HEK293 (cell line): Measurements from ENCODE around the gene NMB.
A peak's percentile ranks its signal among the peaks of the same experiment; 100 is the strongest.
"Not testable (repeated sequence)": the region's sequence is repeated elsewhere in the genome, so short reads cannot be mapped to it uniquely, and the experiment has no call there.

Source experiments
- CTCF ChIA-PET: fragments of 350-600 bp; formaldehyde crosslinking; extraction: SDS; loops from one replicate; lab custom pipeline; 2021; ENCODE audit warnings: antibody characterized with exemption; lab: Yijun Ruan, JAX
- POLR2A ChIA-PET: fragments of 300-600 bp; formaldehyde crosslinking; extraction: SDS; loops from one replicate; lab custom pipeline; 2020; ENCODE audit warnings: antibody characterized with exemption, inconsistent platforms; lab: Yijun Ruan, JAX
- H3K27ac ChIP-seq: fragments of 200-500 bp; sonication (Bioruptor generic); 2 replicates; pipeline ENCODE4 v1.5.1; 2014; ENCODE audit warnings: low read depth, low read length, control low read depth, inconsistent platforms; ENCODE audit errors: extremely low read depth
- H3K36me3 ChIP-seq, 2 experiments: fragments of 200-500 bp in 1 of 2; sonication (Bioruptor generic) in 1 of 2; 1 replicate in 1 of 2; 2 replicates in 1 of 2; pipeline ENCODE4 v1.5.1; 2014 to 2017; ENCODE audit warnings: inconsistent platforms in 2 of 2, low read length in 2 of 2; ENCODE audit not compliant: control insufficient read depth in 2 of 2, insufficient read depth in 1 of 2
- H3K4me1 ChIP-seq: fragments of 200-500 bp; sonication (Bioruptor generic); 2 replicates; pipeline ENCODE4 v1.5.1; 2014; ENCODE audit warnings: mild to moderate bottlenecking, low read length, inconsistent platforms; ENCODE audit not compliant: control insufficient read depth, insufficient read depth
- H3K4me3 ChIP-seq: 2 replicates; pipeline ENCODE4 v1.5.1; 2011; ENCODE audit warnings: low read depth, mild to moderate bottlenecking, control low read depth, low read length, moderate library complexity
- H3K9me3 ChIP-seq: fragments of 200-500 bp; sonication (Bioruptor generic); 2 replicates; pipeline ENCODE4 v1.5.1; 2014; ENCODE audit warnings: low read depth, low read length, inconsistent platforms; ENCODE audit not compliant: control insufficient read depth, insufficient read depth
- PRDM1 ChIP-seq: fragments of 450-650 bp; formaldehyde crosslinking; IDR thresholded peaks from 2 replicates; pipeline ENCODE4; 2016; ENCODE audit warnings: missing biosample characterization, missing genetic modification characterization
- ZBTB17 ChIP-seq: fragments of 450-650 bp; formaldehyde crosslinking; IDR thresholded peaks from 2 replicates; pipeline ENCODE4 v1.5.1; 2016; ENCODE audit warnings: missing biosample characterization, missing genetic modification characterization
- ZNF121 ChIP-seq: fragments of 450-650 bp; formaldehyde crosslinking; IDR thresholded peaks from 2 replicates; pipeline ENCODE4 v1.5.1; 2016; ENCODE audit warnings: missing biosample characterization, missing genetic modification characterization
- ZNF132 ChIP-seq: fragments of 450-650 bp; formaldehyde crosslinking; IDR thresholded peaks from 2 replicates; pipeline ENCODE4 v1.5.1; 2017; ENCODE audit warnings: missing biosample characterization, missing genetic modification characterization, borderline replicate concordance
- ZNF140 ChIP-seq: fragments of 450-650 bp; formaldehyde crosslinking; IDR thresholded peaks from 2 replicates; pipeline ENCODE4 v1.5.1; 2016; ENCODE audit warnings: missing biosample characterization, missing genetic modification characterization
- ZNF169 ChIP-seq: fragments of 450-650 bp; formaldehyde crosslinking; IDR thresholded peaks from 2 replicates; pipeline ENCODE4 v1.5.1; 2016; ENCODE audit warnings: missing biosample characterization, missing genetic modification characterization
- ZNF394 ChIP-seq: fragments of 450-650 bp; formaldehyde crosslinking; IDR thresholded peaks from 2 replicates; pipeline ENCODE4 v1.5.1; 2016; ENCODE audit warnings: missing biosample characterization, missing genetic modification characterization, mild to moderate bottlenecking, moderate library complexity, borderline replicate concordance
- ZNF433 ChIP-seq: fragments of 450-650 bp; formaldehyde crosslinking; IDR thresholded peaks from 2 replicates; pipeline ENCODE4 v1.5.1; 2016; ENCODE audit warnings: missing biosample characterization, missing genetic modification characterization, low read depth
- ZNF571 ChIP-seq: fragments of 450-650 bp; formaldehyde crosslinking; IDR thresholded peaks from 2 replicates; pipeline ENCODE4 v1.5.0; 2017; ENCODE audit warnings: missing biosample characterization, missing genetic modification characterization
- ZNF585B ChIP-seq: fragments of 450-650 bp; formaldehyde crosslinking; IDR thresholded peaks from 2 replicates; pipeline ENCODE4 v1.5.1; 2016; ENCODE audit warnings: missing biosample characterization, missing genetic modification characterization
- ZNF639 ChIP-seq: fragments of 450-650 bp; formaldehyde crosslinking; IDR thresholded peaks from 2 replicates; pipeline ENCODE4 v1.5.1; 2016; ENCODE audit warnings: missing biosample characterization, missing genetic modification characterization
- ZNF658 ChIP-seq: fragments of 450-650 bp; formaldehyde crosslinking; IDR thresholded peaks from 2 replicates; pipeline ENCODE4; 2016; ENCODE audit warnings: missing biosample characterization, missing genetic modification characterization
- ZNF830 ChIP-seq: fragments of 450-650 bp; IDR thresholded peaks from 2 replicates; pipeline ENCODE4 v1.5.0; 2018; ENCODE audit warnings: missing biosample characterization, missing genetic modification characterization, low read depth, mild to moderate bottlenecking, moderate library complexity

Gene NMB

GRCh38 chr15:84697236-84697990 lies 39.4 kb upstream of the NMB start:
- no peak overlapping the region for H3K4me3 ChIP-seq
- H3K27ac ChIP-seq: no peak overlapping the region
- no peaks in the 10 kb centered on the region; a peak in 1 of 3 replicates for H3K36me3 ChIP-seq
- CTCF ChIA-PET: interaction anchor here (0.6 to 1.2 kb wide), 6 partner anchors 12 to 733 kb away, joined by 3 to 6 read pairs (median 3); no protein-coding TSS in a partner anchor
- no peaks in the 10 kb centered on the region for H3K4me1 ChIP-seq
- no peak for TF ChIP-seq ZNF639
- no peak for TF ChIP-seq ZNF394 (tag by site-specific recombination)
- TF ChIP-seq PRDM1: peak; percentile 46; the same call in 1 of the 2 replicates
- TF ChIP-seq ZNF658 (tag by site-specific recombination): no peak
- no peak for TF ChIP-seq ZNF169 (tag by site-specific recombination)
- no peak for TF ChIP-seq ZNF433
- no peaks in the 10 kb centered on the region for H3K9me3 ChIP-seq
- POLR2A ChIA-PET: interaction anchor here (0.8 to 2.9 kb wide), 2 partner anchors 9 to 19 kb away, joined by 8 to 11 read pairs; partner anchors contain the start of gene SEC11A

GRCh38 chr15:84696757-84697156 lies 38.8 kb upstream of the NMB start:
- ChIA-PET POLR2A (interaction anchor here (2.9 kb wide), 1 partner anchor 20 kb away, joined by 11 read pairs; the partner anchor contains the start of gene SEC11A), CTCF (interaction anchor here (0.7 to 1.2 kb wide), 2 partner anchors 13 to 141 kb away, joined by 3 read pairs; no protein-coding TSS in a partner anchor)

GRCh38 chr15:84690342-84690741 lies 32.3 kb upstream of the NMB start:
- no peaks in the 10 kb centered on the region for H3K4me1 ChIP-seq
- ChIA-PET CTCF (no interaction called here), POLR2A (no interaction called here)
- TF ChIP-seq ZBTB17 (no peak), ZNF585B (tag by site-specific recombination) (peak; percentile 78)
- H3K36me3 ChIP-seq: peaks cover 35 to 46% of the 10 kb centered on the region in 2 experiments
- H3K4me3 ChIP-seq: no peak overlapping the region
- no peaks in the 10 kb centered on the region for H3K9me3 ChIP-seq
- no peak overlapping the region for H3K27ac ChIP-seq

More at GRCh38 chr15:84696757-84697156, 38.8 kb upstream of the NMB start:
- Histone ChIP-seq H3K27ac (no peak overlapping the region), H3K4me3 (no peak overlapping the region), H3K9me3 (no peaks in the 10 kb centered on the region), H3K4me1 (no peaks in the 10 kb centered on the region), H3K36me3 (no peaks in the 10 kb centered on the region; a peak in 1 of 3 replicates)
- TF ChIP-seq ZNF121 (tag by site-specific recombination) (peak; percentile 81), ZNF571 (tag by site-specific recombination) (no peak)

GRCh38 chr15:84689858-84690257 lies 31.9 kb upstream of the NMB start:
- no peaks in the 10 kb centered on the region for H3K9me3 ChIP-seq
- CTCF ChIA-PET: interaction anchor here (1.1 kb wide), 1 partner anchor 119 kb away, joined by 4 read pairs; no protein-coding TSS in a partner anchor
- POLR2A ChIA-PET: no interaction called here
- H3K4me3 ChIP-seq: no peak overlapping the region
- H3K4me1 ChIP-seq: no peaks in the 10 kb centered on the region
- no peak for TF ChIP-seq ZNF132
- TF ChIP-seq ZNF140 (tag by site-specific recombination): no peak
- no peak for TF ChIP-seq ZNF830 (tag by site-specific recombination)
- peak; percentile 87 for TF ChIP-seq ZNF121 (tag by site-specific recombination)
- TF ChIP-seq, all 188 proteins: peak for 1
- Histone ChIP-seq H3K27ac (no peak overlapping the region), H3K36me3 (peaks cover 35 to 51% of the 10 kb centered on the region in 2 experiments)

GRCh38 chr15:84686446-84686845 lies 28.4 kb upstream of the NMB start:
- H3K9me3 ChIP-seq, H3K4me1 ChIP-seq, H3K4me3 ChIP-seq, H3K27ac ChIP-seq, CTCF ChIA-PET: not testable (repeated sequence)
- POLR2A ChIA-PET: interaction anchor here (0.6 kb wide), 1 partner anchor 28 kb away, joined by 4 read pairs; the partner anchor contains the start of gene NMB
- peaks cover 48 to 70% of the 10 kb centered on the region in 2 experiments for H3K36me3 ChIP-seq
